Hepatocyte (in vitro differentiated cells): ENCODE data around the gene PHF20.

Experiments used
- CTCF ChIP-seq: fragments of 200-600 bp; sonication (generic); IDR thresholded peaks from 2 replicates; pipeline ENCODE4 v1.5.1; 2016; ENCODE audit warnings: antibody characterized with exemption, mild to moderate bottlenecking; ENCODE audit not compliant: poor library complexity
- EZH2 ChIP-seq: fragments of 200-600 bp; sonication (generic); IDR thresholded peaks from 2 replicates; pipeline ENCODE4 v1.6.1; 2016; ENCODE audit warnings: antibody characterized with exemption, mild to moderate bottlenecking, borderline replicate concordance

GRCh38 chr20:35981969-35982368 lies 210.2 kb downstream of the PHF20 start:
- no peak for TF ChIP-seq CTCF
- no peak for TF ChIP-seq EZH2
